ENCODE results near the gene KIF11. TPM values are rescaled to one million over a fixed set of nuclear protein-coding genes. Genes with fewer than 3 reads are reported as not detected.
A peak's percentile ranks its signal among the peaks of the same experiment; 100 is the strongest.

KIF11 gene
- total and polyA plus RNA-seq, 2 experiments from 2014 or later, result 7.1 to 19.9 TPM

GRCh38 chr10:92699518-92700381 is 106.8 kb downstream of the KIF11 start:
- H3K27me3 ChIP-seq, result peaks cover 71% of the 10 kb centered on the region
- peak; percentile 39 to 53 for DNase-seq (ENCODE audit: low read depth in 1 of 2, low spot score in 1 of 2)
- no peaks in the 10 kb centered on the region for H3K9me3 ChIP-seq (ENCODE audit: low read depth)
- no peak for TF ChIP-seq CTCF (IDR thresholded peaks at IDR 0.05; ENCODE audit: low read depth, low read length)
- no peaks in the 10 kb centered on the region for H3K36me3 ChIP-seq
- H3K4me3 ChIP-seq, result peak overlapping the region; percentile 40
- no peak overlapping the region for H3K27ac ChIP-seq
- peaks cover 5% of the 10 kb centered on the region for H3K4me1 ChIP-seq (ENCODE audit: low read depth)

- TF ChIP-seq CTCF (IDR thresholded peaks at IDR 0.05; ENCODE audit: low read depth, low read length), result no peak
- no peaks in the 10 kb centered on the region for H3K36me3 ChIP-seq
- H3K4me1 ChIP-seq (ENCODE audit: low read depth), result peaks cover 5% of the 10 kb centered on the region
Measured at GRCh38 chr10:92702301-92702916, 109.5 kb downstream of the KIF11 start.

More at GRCh38 chr10:92702301-92702916, 109.5 kb downstream of the KIF11 start:
- Histone ChIP-seq H3K4me3 (no peak overlapping the region), H3K27me3 (peaks cover 49% of the 10 kb centered on the region), H3K27ac (no peak overlapping the region), H3K9me3 (ENCODE audit: low read depth) (no peaks in the 10 kb centered on the region)
- DNase-seq (ENCODE audit: low read depth in 1 of 2, low spot score in 1 of 2), result no peak

Other genes starting within 250 kb of the KIF11 start
- gene IDE, start 19.0 kb upstream of the KIF11 start, total RNA-seq, result 20.4 and 30.0 TPM in 2 replicates
- gene IDE, start 19.0 kb upstream of the KIF11 start, polyA plus RNA-seq, result 23.2 and 36.5 TPM in 2 replicates
- 0.32 and 0.89 TPM in 2 replicates for gene HHEX, start 96.8 kb downstream of the KIF11 start, total RNA-seq
- 0.43 and 0.61 TPM in 2 replicates for gene HHEX, start 96.8 kb downstream of the KIF11 start, polyA plus RNA-seq

Measured in cardiac muscle cell (in vitro differentiated cells and primary cell).